Colon (tissue), 2 donors: ENCODE data around the gene KDM4B.

Experiments
- FAIRE-seq: peaks from 2 replicates; lab custom pipeline; 2012; peaks lifted over from hg19 to GRCh38; lab: Jason Lieb, UNC
- donor health status: control.
- donor health status: control.

The KDM4B gene

DNA sequence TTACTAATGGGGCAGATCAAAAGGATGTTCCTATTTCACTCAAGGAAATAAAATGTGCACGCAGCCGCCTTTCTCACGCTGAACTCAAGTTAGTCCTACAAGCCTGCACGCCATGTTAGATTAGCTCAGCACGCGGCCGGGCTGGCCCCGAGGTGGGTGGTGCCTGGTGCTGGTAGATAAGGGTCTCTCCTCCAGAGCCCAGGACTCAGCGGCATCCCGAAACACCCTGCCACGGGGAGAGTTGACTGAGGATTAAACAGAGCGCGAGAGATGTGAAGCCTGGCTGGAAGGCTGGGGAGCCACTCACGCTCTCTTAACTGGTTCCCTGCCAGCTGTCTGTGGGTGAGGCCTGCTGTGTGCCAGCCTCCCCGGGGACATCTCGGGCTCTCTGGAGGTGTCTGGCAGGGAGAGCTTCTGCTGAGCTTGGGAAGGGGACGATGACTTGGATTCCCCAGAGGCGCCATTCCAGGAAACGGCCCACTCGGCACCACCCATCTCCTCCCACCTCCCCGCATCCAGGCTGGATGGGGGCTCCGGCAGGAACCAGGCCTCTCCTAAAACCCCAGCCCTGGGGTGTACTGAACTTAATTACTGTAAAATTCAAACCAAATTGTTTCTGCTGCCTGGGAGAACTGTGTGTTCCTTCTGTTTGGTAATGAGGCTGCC, 122.2 kb downstream of the KDM4B start:
- FAIRE-seq: no peak

DNA sequence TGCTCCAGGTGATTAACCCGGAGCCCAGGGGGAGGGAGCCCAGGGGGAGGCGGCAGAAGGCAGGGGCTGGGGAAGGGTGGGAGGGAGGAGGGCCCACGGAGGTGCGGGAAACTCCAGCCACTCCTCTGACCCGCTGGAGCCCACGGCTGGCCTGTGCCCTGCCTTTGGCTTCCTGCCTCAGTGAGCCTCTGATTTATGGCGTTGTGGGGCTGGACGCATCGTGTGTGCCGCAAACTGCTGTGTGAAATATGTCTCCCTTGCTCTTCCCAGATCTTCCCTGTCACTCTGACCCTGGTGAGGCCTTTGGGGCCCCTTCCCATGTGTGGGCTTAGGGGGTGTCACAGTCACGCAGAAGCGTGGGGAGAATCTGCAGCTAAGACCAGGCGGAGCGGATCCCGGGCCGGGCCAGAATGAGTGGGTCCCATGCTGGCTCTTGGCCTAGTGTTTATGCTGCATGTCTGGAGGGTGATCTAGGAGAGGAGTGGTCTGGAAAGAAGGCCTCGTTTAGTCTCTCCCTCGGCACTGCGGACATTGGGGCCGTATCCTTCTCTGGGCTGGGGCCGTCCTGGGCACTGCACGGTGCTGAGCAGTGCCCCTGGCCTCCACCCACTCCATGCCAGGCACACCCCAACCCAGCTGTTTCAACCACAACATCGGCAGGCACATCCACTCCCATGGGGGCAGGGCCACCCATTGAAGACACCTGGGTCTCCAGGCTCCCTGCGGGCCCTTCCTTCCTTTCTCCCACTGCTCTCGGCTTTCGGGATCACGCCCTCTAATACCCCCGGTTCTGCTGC, 123.0 kb downstream of the KDM4B start:
- FAIRE-seq: no peak

DNA sequence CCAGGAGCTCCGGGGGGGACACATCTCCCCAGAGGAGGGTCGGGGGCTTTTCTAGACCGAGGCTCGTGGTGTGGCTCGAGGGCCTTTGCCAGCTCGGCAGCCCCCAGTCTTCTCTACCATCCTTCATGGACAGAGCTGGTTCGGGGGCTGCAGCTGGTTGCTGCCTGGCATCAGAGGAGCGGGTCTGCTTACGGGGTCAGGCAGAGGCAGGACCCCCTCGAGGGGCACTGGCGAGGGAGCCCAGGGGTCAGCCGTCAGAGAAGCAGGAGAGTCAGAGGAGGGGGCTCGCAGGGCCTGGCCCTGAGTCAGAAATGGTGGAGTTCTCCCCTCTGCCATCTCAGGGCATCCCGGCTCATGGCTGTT, 123.5 kb downstream of the KDM4B start:
- no peak for FAIRE-seq

DNA sequence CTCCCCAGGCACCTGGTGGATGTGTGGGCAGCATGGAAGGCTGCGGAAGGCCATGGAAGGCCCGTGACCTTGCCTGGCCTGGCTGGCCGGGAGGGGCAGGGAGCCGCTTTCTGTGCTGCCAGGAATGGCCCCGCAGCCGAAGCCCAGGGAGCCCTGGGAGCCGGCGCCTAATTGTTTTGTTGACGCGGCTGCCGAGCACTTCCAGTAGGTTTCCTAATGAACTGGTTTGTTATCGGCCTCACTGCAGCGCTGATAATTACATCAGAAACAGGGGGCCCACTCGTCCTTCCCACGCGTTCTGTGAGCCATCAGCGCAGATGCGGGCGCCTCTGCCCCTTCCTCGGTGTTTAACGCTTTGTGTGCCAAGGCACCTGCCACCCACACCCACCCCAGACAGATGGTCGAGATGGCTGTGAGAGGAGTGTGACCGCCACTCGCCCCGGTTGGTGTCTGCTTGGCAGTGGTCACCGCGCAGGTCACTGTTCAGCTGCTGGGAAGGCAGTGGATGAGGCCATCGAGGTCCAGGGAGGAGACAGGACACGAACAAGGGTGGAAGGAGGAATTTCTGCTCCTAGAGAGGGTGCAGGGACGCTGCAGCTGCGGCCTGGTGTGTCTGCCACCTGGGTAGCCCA, 124.5 kb downstream of the KDM4B start:
- FAIRE-seq: no peak

DNA sequence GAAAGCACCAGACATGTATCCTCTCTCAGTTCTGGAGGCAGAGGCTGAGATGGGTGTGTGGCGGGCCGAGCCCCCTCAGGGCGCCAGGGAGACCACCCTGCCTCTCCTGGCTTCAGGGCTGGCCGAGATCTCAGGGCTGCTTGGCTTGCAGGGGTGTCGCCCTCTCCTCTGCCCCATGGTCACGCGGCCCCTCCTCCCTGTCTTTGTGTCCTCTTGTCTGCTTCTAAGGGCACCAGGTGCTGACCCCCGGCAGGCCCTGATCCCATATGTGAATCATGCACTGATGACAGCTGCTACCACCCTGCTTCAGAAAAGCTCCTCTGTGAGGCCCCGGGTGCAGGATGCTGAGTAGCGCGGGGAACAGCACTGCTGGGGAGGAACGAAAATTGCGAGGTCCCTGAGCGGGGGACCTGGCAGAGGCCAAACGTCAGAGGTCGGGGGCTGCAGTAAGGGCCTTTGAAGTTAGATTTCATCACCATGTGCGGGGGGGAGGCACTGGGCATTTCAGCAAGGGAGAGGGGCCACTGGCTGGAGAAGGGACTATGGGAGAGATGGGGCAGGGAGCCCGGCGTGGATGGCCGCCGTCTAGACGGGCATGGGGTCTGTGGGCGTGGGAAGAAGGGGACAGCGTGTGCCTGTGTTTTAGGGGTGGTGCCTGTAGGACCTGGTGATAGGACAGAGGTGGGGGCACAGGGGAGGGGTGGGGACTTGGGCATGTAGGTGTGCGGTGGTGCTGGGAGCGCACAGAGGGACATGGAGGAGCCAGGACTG, 125.2 kb downstream of the KDM4B start:
- no peak for FAIRE-seq

DNA sequence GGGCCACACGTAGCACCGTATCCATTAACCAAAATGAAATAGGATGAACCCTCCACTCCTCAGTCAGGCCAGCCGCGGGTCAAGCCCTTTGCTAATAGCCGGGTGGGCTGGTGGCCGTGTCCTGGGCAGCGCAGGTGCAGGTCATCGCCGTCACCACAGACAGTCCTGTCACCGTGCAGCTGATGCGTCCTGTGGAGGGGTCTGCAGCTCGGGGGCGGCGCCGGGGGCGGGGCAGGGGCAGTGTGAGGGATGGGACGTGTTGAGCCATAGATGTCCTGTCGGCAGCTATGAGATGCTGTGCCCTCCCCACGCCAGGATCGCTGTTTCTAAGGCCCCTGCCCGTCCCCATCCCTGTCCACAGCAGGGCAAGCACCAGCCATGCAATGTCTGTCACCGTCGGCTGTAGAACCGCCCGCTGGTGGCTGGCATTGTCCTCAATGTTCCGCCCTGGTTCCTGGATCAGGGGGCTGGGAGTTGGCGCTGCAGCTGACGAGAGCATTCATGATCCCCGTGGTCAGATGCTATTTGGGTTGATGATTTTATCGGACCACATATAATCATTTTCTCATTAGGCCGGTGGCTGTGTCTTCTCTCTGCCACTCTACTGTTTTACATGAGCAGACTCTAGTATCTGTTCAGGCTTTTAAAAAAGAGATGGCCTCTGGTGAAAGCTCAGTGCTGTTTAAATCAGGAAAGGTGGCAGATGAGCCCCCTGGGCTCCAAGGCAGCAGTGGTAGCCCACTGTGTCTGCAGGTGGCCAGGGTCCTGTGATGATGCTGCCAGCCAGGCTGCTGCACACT, 126.1 kb downstream of the KDM4B start:
- no peak for FAIRE-seq

DNA sequence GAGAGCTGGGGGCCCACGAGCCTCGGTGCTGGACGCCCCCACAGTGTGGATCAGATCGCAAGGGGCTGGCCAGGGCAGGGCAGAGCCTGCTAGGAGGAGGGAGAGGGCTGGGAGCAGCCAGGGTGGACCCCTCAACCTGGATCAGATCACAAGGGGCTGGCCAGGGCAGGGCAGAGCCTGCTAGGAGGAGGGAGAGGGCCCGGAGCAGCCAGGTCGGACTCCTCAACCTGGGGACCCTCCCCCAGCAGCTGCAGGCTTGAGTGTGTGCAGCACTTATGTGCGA, 126.6 kb downstream of the KDM4B start:
- FAIRE-seq: no peak

DNA sequence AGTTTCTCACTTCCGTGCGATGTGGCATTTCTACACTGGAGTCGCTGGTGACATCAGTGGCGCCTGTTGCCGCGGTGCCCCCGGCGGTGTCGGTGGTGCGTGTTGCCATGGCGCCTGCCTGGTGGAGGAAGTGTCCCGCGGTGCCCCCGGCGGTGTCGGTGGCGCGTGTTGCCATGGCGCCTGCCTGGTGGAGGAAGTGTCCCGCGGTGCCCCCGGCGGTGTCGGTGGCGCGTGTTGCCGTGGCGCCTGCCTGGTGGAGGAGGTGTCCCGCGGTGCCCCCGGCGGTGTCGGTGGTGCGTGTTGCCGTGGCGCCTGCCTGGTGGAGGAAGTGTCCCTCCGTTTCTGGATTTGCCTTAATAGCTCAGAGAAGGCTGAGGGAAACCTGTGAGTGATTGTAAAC, 127.6 kb downstream of the KDM4B start:
- FAIRE-seq: no peak

DNA sequence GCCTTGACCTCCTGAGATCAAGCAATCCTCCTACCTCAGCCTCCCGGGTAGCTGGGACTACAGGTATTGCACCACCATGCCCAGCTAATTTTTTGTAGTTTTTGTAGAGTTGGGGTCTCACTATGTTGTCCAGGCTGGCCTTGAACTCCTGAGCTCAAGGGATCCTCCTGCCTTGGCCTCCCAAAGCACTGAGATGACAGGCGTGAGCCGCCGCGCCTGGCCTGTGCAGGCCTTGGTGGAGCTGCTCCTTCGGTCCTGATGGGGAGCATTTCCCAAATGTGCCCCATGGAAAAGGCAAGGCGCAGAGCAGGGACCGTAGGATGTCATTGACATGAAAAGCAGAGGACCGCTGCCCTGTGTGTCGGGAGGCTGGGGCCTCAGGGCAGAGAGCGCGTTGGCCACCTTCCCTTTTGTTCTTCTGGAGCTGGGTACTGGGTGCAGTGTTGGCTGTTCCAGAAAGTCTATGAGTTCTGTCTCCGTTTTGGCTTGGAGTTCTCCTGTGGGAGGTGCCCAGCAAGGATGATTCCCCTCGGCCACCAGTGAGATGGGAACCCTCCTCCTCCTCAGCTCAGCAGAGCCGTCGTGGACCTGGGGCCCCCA, 128.5 kb downstream of the KDM4B start:
- no peak for FAIRE-seq

DNA sequence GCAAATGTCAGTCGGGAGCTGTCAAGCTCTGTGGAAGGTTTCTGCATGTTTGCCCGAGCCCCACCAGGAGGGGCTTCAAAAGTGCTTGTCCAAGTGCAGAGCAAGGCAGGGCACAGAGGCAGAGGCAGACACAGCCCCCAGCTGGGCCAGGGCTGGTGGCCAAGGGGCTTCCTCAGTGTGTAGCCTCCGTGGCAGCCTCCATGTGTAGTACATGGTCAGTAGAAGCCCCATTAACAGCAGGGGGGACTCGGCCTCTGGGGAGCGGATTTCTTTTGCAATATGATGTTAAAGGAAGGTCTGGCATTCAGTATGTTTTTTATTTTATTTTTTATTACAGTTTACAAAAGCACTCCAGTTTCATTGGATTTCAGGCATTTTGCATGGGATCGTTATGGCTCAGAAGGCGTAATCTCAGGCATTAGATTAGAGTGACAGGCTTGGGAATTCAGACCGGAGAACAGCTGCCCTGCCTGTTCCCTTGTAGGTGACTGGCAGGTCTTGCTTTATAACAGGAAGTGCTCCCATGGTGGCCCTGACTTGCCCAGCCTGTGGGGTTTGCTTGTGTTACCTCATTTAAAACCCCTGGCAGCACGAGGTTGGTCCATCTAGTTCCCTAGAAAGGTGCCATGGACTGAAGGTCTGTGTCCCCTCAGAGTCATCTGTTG, 129.2 kb downstream of the KDM4B start:
- no peak for FAIRE-seq

DNA sequence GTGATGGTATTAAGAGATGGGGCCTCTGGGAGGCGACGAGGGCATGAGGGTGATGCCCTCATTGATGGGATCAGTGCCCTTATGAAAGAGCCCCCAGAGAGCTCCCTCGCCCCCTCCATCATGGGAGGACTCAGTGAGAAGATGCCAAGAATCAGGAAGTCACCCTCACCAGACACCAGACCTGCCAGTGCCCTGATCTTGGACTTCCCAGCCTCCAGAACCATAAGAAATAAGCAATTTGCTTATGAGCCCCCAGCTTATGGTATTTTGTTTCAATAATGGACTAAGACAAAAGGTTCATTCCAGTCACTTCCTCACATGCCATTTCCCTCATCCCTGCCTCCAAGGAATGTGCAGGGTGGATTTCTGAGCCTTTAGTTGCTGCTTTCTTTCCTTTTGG, 129.7 kb downstream of the KDM4B start:
- FAIRE-seq: no peak

DNA sequence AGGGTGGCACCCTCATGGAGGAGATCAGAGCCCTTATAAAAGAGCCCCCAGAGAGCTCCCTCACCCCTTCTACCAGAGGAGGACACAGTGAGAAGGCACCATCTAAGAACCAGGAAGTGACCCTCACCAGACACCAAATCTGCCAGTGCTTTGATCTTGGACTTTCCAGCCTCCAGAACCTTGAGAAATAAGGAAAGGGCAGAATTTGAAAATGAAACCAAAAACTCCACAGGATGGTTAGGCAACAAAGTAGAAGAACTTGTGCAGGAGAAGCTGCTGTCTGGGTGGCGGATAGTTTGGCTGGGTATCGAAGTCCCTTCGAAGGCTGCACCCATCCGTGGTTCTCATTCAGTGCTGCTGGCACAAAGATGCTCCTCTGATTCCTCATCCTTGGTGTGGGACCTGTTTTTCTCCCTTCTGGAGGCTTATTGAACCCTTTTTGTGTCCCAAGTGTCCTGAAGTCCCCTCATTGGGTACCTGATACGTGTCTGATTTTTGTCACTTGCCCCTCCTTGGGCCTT, 130.8 kb downstream of the KDM4B start:
- FAIRE-seq: no peak

DNA sequence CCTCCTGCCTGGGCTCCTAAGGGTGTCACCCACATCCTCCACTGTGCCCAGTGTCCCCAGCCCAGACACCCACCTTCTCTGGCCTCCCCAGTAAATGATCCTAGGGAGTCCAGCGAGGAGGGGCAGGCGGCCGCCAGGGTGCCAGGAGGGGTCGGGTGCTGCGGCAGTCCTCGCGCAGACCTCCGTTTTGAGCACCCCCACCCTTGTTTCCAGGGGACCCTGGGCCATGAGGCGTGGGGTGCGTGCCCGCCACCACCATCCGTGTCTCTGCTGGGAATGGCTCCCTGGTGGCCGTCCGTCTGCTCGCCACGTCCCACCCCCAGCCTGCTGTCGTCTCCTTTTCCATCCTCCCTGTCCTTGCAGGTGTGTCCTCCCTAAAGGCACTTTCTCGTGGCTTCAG, 133.0 kb downstream of the KDM4B start:
- no peak for FAIRE-seq

DNA sequence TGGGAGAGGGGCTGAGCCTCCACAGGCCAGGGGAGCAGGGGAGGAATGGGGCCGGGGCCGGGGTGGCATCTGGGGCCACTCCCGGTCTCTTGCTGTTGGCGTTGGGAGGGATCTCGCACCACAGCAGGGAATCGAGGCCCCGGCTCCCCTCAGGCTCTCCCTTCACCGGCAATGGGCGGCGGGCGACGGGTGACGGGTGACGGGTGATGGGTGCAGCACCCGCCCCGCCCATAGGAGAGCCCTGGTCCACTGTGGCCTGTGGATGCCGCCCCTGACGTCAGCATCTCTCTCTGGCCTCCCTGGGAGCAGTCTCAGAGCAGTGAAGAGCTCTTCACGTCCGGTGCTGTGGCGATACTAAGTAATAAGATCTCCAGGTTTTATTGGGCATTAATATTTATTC, 133.6 kb downstream of the KDM4B start:
- no peak for FAIRE-seq

DNA sequence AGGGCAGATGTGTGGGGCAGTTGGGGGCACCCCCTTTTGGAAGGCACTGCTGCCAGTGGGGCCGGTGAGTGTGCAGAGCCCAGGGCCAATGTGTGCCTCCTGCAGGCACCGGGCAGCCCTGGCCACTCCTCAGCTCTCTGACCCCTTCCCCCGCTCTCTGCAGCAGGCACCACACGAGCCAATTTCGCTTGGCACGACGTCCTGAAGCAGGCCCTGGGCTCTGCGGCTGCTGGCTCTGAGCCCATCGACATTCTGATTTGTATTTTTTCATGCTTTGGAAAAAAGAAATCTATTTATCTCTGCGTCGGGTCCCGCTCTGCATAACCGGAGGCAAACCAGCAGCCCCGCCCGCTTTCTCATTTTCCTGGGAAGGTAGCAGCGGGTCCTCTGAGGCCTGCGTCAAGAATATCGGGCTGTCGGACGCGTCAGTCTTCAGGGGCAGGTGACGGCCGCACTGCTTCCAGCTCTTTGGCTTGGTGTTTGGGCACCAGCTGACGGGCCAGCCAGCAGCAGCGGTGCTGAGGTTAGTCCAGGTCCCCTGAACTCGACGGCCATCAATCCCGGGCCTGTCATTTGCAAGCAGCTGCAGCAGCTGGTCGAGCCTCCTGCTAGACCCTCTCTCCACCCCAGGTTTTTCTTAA, 134.3 kb downstream of the KDM4B start:
- FAIRE-seq: no peak

DNA sequence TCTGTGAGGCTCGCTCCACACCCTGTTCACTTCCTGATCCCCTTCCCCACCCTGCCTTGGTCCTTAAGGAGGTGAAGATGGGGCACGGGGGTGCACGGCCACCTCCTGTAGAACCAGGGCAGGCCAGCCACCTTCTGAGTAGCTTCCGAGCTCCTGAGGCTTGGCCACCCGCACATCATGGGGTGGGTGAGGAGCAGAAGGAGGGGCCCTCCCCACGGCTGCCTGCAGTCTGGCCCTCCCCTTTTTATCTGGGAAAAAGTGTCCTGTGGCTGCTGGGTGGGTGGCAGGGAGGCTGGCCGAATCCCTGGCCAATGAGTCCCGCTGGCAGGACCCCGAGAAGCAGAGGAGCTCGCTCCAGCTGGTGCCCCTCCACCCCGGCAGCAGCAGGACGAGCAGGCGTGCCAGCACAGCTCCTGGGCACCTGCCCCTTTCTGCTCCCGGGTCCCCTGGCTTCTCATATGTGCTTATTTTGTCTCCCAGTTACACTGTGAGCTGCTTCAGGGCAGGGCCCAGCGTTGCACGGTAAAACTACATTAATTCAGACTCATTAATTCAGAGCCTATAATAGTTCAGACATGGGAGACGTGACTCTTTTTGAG, 135.0 kb downstream of the KDM4B start:
- no peak for FAIRE-seq

DNA sequence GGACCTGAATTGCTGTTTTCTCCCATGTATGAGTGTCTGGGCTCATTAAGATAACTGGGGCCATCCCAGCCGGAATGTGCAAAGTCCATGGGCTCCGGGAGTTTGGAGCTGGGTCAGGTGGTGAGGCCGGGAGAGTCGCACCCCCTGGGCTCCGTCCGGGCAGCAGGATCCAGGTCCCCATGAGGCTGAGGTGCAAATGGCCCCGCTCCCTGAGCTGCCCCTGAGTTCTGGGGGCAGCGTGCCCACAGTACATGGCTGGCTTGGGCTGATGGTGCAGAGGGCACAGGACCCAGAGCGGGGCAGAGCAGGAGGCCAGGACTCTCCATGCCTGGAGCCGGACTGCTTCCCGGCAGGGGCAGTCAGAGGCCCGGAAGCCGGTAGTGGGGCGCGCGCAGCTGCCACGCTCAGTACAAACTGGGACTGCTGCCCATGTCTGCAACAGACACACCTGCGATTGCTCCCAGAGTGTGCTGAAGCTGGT, 136.0 kb downstream of the KDM4B start:
- no peak for FAIRE-seq

DNA sequence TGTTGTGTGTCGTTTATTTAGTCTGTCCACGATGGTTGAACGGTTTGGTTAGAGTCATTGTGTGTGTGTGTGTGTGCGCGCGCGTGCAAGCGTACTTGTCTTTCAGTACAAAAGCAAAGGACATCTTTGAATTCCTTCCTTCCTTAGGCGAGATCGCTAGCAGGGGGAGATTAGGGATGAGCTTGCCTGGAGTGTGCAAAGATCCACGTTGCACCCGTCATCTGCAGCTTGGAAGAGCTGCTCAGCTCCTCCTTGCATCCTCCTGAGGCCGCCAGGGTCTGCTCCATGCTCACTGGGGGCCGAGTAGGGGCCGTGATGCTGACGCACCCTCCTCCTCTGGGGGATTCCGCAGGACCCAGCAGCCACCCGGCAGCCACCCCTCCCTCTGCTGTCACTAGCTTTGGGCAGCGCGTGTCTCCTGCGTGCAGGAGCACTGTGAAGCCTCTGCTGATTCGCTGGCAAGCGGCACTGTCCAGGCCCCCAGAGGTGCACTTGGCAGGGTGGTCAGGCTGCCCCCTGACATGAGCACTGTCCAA, 137.3 kb downstream of the KDM4B start:
- FAIRE-seq: no peak

DNA sequence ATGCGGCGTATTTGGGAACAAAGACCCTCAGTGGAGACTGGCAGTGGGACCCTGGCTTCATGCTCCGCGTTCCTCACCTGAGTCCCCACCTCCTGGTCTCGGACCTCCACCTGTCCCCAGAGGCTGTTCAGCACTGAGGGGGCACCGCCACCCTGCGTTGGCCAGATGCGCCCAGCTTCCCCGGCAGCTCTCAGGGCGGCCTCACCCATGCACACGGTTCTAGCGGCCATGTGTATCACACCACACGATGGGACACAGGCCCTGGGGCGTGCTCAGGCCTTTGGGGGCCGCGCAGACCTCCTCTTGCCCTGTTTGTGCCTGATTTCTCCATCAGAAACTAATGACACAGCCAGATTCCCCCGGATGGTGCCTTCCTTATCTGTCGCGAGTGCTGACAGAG, 138.1 kb downstream of the KDM4B start:
- no peak for FAIRE-seq
